ENCODE data around the gene OR10W1.

OR10W1 gene, protein sequence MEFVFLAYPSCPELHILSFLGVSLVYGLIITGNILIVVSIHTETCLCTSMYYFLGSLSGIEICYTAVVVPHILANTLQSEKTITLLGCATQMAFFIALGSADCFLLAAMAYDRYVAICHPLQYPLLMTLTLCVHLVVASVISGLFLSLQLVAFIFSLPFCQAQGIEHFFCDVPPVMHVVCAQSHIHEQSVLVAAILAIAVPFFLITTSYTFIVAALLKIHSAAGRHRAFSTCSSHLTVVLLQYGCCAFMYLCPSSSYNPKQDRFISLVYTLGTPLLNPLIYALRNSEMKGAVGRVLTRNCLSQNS

DNA sequence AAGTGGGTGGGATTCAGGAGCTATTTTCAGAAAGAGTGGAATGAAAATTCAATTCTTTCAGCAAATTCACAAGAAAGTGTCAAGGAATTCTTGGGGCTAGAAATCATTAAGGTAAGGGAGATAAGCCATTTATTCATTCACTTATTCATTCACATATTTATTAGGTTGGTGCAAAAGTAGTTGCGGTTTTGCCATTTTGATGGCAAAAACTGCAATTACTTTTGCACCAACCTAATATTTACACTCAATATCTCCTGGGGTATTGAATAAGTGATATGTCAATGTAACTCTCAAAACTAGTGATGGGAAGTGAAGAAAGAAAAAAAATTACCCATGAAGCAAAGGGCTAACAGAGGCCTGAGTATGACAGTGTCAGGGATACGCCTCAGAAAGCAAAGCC lies at the start of gene OR10W1:
Gene OR10W1 (minus strand): TSS at position 119 of the 400 bp plus-strand sequence. CDS start 402 bp downstream, outside the sequence.
- DNase-seq (ENCODE audit: low read depth), result no peak

DNA sequence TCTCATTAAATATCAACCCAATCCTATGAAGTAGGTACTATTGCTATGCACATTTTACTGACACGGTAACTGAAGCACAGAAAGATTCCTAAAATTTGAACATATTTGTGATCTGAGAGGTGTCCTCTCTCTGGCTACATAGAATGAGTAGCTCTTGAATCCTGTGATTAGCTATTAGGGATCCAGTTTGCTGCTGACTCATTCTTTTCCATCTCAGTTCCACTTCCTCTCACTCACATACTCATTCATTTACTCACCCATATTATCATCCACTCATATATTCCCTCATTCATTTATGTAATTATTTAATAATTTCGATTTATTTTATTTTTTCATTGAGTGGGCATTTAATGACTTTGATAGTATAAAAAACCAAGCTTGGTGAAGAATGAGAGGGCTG lies 48.1 kb upstream of the OR10W1 start:
- DNase-seq (ENCODE audit: low read depth), result no peak

DNA sequence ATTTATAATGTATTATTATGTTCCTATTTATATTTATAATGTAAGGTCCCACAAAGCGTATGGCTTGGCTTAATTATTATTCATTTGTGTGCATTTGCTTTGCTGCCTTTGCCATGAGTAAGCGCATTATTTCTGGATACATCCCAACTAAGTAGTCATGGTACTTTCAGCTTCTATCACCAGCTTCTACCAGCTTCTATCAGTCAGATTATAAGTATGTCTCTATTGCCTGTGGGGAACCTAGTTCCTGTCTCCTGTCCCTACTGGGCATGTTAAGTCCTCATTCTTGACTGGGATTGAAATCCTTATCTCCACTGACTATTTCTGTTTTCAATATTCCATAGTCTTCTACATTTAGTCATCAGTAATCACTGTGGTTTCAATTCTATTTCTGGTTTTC lies 33.5 kb upstream of the OR10W1 start:
- DNase-seq (ENCODE audit: low read depth), result no peak

DNA sequence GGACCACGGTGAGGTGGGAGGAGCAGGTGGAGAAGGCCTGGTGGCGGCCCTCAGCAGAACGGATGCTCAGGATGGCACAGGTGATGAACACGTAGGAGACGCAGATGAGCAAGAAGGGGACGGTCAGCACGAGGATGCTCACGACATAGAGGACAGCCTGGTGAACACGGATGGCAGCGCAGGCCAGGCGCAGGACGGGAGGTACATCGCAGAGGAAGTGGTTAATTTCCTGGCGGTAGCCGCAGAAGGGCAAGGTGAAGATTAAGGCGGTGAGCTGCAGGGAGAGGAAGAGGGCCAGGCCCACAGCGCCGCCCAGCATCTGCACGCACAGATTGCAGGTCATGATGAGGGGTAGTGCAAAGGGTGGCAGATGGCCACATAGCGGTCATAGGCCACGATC lies 24.0 kb upstream of the OR10W1 start:
- DNase-seq (ENCODE audit: low read depth), result no peak

DNA sequence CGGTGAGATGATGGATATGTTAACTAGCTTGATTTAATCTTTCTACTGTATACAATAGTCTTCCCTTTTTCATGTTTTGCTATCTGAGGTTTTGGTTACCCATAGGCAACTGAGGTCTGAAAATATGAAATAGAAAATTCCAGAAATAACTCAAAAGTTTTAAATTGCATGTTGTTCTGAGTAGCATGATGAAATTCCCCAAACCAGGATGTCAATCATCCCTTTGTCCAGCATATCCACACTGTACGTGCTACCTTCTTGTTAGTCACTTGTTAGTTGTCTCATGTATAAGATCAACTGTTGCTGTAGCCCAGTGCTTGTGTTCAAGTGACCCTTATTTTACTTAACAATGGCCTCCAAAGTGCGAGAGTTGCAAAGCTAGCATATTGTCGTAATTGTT lies 21.2 kb upstream of the OR10W1 start:
- no peak for DNase-seq (ENCODE audit: low read depth)

DNA sequence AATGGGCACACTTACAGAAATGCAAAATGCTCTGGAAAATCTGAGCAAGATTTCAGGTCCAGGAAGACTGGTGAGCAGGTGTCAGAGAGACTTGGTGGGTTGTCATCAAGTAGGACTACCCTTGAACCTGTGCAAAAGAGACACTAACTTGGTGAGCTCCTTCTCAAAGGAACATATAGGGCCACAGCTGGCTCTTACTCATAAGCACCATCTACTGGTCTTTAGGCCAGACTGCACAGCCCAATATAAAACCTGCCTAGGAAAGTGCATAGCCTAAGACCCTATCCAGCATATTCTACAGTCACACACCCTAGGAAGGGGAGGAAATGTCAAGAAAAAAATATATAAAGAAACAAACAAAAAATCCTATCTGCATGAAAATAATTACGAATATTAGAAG lies 18.2 kb upstream of the OR10W1 start:
- no peak for DNase-seq (ENCODE audit: low read depth)

DNA sequence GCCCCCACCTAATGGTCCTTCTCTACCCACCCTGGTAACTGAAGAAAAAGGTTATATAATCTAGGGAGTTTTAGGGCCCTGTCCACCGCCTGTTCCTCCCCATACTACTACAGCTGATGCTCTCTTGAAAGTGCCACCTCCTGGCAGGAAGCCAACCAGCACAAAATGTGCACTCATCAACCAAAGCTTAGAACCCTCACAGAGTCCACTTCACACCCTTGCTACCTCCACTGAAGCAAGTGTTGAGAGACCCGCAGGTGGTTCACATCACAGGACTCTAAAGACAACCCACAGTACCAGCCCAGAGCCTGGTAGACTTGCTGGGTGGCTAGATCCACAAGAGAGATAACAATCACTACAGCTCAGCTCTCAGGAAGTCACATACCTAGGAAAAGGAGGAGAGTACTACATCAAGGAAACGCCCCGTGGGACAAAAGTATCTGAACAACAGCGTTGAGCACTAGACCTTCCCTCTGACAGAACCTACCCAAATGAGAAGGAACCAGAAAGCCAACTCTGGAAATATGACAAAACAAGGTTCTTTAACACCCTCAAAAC lies 17.5 kb upstream of the OR10W1 start:
- DNase-seq (ENCODE audit: low read depth), result no peak

DNA sequence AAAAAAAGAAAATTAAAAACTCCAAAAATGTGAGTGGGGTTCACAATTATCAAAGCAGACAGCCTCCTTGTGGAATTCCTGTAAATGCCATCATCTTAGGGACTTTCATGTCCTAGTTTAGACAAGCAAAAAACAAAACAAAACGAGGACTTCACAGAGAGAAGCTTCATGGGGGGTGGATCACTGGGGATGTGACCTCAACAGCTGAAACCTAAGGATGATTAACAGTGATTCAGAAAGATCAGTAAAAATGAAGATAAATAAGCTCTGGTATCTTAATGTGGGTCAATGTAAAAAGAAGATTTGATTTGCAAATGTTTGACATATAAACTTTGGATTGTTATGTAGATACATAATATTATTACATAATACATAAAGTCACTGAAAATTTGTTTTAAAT lies 8.1 kb upstream of the OR10W1 start:
- no peak for DNase-seq (ENCODE audit: low read depth)

DNA sequence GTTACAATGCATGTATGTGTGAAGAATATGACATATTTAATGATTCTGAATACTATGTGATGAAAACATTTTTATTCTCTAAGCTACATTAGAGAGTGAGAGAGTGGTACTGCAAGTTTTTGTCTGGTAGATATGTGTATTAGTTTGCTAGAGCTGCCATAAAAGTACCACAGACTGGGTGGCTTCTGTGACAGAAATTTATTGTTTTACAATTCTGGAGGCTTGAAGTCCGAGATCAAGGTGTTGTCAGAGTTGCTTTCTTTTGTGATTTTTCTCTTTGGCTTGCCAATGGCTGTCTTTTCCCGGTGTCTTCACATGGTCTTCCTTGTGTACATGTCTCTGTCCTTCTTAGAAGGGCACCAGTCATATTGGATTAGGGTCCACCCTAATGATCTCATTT lies 6.9 kb upstream of the OR10W1 start:
- no peak for DNase-seq (ENCODE audit: low read depth)

DNA sequence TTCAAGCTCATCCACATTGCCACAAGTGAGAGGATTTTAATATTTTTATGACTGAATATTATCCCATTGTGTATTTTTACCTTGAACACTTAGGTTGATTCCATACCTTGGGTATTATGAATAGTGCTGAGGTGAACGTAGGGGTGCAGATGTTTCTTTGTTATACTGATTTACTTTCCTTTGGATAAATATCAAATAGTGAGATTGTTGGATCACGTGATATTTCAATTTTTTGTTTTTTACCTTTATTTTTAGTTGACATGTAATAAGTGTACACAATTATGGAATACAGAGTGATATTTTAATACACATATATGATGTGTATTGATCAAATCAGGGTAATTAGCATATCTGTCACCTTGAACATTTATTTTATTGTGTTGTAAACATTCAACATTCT lies 8.1 kb downstream of the OR10W1 start:
- no peak for DNase-seq (ENCODE audit: low read depth)

DNA sequence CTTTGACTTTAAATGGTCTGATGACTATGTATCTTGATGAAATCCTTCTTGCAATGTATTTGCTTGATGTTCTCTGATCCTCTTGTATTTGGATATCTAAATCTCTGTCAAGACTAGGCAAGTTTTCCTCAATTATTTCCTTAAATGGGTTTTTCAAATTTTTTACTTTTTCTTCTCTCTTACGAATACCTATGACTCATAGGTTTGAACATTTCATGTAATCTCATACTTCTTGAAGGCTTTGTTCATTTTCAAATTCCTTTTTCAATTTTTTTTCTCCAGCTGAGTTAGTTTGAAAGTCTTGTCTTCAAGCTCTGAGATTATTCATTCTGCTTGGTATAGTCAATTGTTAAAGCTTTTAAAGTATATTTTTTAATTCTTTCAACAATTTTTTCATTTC lies 13.1 kb downstream of the OR10W1 start:
- no peak for DNase-seq (ENCODE audit: low read depth)

DNA sequence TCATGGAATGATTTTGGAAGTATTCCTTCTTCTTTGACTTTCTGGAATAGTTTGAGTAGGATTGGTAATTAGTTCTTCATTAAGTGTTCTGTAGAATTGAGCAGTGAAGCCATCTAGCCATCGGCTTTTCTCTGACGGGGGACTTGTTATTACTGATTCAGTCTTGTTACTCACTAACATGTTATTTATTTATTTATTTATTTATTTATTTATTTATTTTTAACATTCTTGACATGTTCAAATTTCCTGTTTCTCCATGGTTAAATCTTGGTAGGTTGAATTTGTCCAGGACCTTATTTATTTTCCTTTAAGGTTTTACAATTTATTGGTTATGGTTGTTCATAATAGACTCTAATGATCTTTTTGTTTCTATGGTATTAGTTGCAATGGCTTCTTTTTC lies 24.1 kb downstream of the OR10W1 start:
- no peak for DNase-seq (ENCODE audit: low read depth)

DNA sequence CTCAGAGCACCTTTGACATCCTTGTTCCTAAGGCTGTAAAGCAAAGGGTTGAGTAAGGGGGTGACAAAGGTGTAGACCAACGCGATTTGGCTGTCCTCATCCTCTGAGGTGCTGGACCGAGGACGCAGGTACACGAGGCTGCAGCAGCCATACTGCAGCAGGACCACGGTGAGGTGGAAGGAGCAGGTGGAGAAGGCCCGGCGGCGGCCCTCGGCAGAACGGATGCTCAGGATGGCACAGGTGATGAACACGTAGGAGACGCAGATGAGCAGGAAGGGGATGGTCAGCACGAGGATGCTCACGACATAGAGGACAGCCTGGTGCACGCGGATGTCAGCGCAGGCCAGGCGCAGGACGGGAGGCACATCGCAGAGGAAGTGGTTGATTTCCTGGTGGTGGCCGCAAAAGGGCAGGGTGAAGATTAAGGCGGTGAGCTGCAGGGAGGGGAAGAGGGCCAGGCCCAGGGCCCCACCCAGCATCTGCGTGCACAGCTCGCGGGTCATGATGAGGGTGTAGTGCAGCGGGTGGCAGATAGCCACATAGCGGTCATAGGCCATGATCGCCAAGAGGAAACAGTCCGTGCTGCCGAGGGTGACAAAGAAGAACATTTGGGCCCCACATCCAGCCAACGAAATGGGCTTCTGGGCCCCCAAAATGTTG lies 40.0 kb downstream of the OR10W1 start:
- no peak for DNase-seq (ENCODE audit: low read depth)

DNA sequence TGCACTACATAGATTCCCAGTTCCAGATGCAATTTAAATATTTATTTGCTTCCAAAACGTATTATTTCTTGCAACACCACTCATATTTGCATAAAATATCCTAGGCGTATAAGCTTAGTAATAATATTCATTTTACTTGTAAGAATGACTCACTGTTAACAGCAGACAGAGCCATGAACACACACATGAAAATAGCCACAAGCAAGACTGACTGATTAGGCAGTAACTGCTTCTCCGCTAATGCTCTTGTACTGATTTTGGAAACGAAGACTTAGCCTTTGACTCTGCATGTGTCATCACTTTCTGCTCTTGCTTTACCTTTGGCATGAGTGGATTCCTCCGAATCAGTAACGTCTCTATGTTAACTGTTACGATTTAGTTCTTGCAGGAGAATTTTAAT lies 45.3 kb downstream of the OR10W1 start:
- no peak for DNase-seq (ENCODE audit: low read depth)

Data from stimulated activated CD4-positive, alpha-beta T cell treated with anti-CD3 and anti-CD28 coated beads, Interleukin-2, amount 100 ng/mL, for 4 hours (primary cell).